ENCODE data around the gene SLC8A1. TPM values are rescaled to one million over a fixed set of nuclear protein-coding genes. Genes with fewer than 3 reads are reported as not detected.

Gene SLC8A1
- total and polyA plus RNA-seq, 2 donors from 2014 or later = 12.9 to 33.9 TPM

- peaks cover 0 to 3% (median 0%) of the 10 kb centered on the region in 3 donors for H3K4me1 ChIP-seq (ENCODE audit: control insufficient read depth in 2 of 3, insufficient read depth in 2 of 3, low read depth in 1 of 3, low read length in 3 of 3)
- FAIRE-seq = no peak
Measured at GRCh38 chr2:40343902-40344301, 108.0 kb downstream of the SLC8A1 start.

GRCh38 chr2:40341198-40341597, 110.7 kb downstream of the SLC8A1 start:
- Histone ChIP-seq H3K36me3 (ENCODE audit: control insufficient read depth in 2 of 3, insufficient read depth in 3 of 3, low read length in 3 of 3) (no peaks in the 10 kb centered on the region), H3K9ac (ENCODE audit: low read length in 3 of 3) (no peak overlapping the region), H3K9me3 (ENCODE audit: control insufficient read depth in 2 of 3, insufficient read depth in 1 of 3, low read length in 3 of 3) (no peaks in the 10 kb centered on the region), H3K4me1 (ENCODE audit: control insufficient read depth in 2 of 3, insufficient read depth in 2 of 3, low read depth in 1 of 3, low read length in 3 of 3) (peaks cover 0 to under 1% (median 0%) of the 10 kb centered on the region in 3 donors), H3K4me3 (ENCODE audit: low read length in 3 of 3) (no peak overlapping the region), H3K27me3 (ENCODE audit: control insufficient read depth, insufficient read depth, low read length) (no peaks in the 10 kb centered on the region), H3K27ac (ENCODE audit: low read depth in 2 of 2, low read length in 2 of 2) (no peak overlapping the region)
- TF ChIP-seq CTCF (IDR thresholded peaks at IDR 0.05; ENCODE audit: borderline replicate concordance, extremely low read depth, insufficient read depth) = no peak
- FAIRE-seq (no peak), DNase-seq (no peak)
- intact Hi-C loops (cut with DNase I) = no loop called here

More at GRCh38 chr2:40343902-40344301, 108.0 kb downstream of the SLC8A1 start:
- TF ChIP-seq CTCF (IDR thresholded peaks at IDR 0.05; ENCODE audit: borderline replicate concordance, extremely low read depth, insufficient read depth) = no peak
- Histone ChIP-seq H3K27ac (ENCODE audit: low read depth in 2 of 2, low read length in 2 of 2) (no peak overlapping the region), H3K36me3 (ENCODE audit: control insufficient read depth in 2 of 3, insufficient read depth in 3 of 3, low read length in 3 of 3) (no peaks in the 10 kb centered on the region), H3K9me3 (ENCODE audit: control insufficient read depth in 2 of 3, insufficient read depth in 1 of 3, low read length in 3 of 3) (no peaks in the 10 kb centered on the region), H3K9ac (ENCODE audit: low read length in 3 of 3) (no peak overlapping the region), H3K27me3 (ENCODE audit: control insufficient read depth, insufficient read depth, low read length) (no peaks in the 10 kb centered on the region), H3K4me3 (ENCODE audit: low read length in 3 of 3) (no peak overlapping the region)
- intact Hi-C loops (cut with DNase I) = no loop called here
- DNase-seq = no peak

GRCh38 chr2:40339026-40339425, 112.9 kb downstream of the SLC8A1 start:
- Histone ChIP-seq H3K27me3 (ENCODE audit: control insufficient read depth, insufficient read depth, low read length) (no peaks in the 10 kb centered on the region), H3K4me3 (ENCODE audit: low read length in 3 of 3) (no peak overlapping the region), H3K4me1 (ENCODE audit: control insufficient read depth in 2 of 3, insufficient read depth in 2 of 3, low read depth in 1 of 3, low read length in 3 of 3) (no peaks in the 10 kb centered on the region), H3K27ac (ENCODE audit: low read depth in 2 of 2, low read length in 2 of 2) (no peak overlapping the region), H3K9ac (ENCODE audit: low read length in 3 of 3) (no peak overlapping the region), H3K9me3 (ENCODE audit: control insufficient read depth in 2 of 3, insufficient read depth in 1 of 3, low read length in 3 of 3) (no peaks in the 10 kb centered on the region), H3K36me3 (ENCODE audit: control insufficient read depth in 2 of 3, insufficient read depth in 3 of 3, low read length in 3 of 3) (no peaks in the 10 kb centered on the region)
- TF ChIP-seq CTCF (IDR thresholded peaks at IDR 0.05; ENCODE audit: borderline replicate concordance, extremely low read depth, insufficient read depth) = no peak
- intact Hi-C loops (cut with DNase I) = no loop called here
- DNase-seq = no peak
- FAIRE-seq = no peak

Data from kidney (tissue), 14 donors.